Globus pallidus (tissue), 1 donor: Measurements from ENCODE around the gene PRAF2.

Experiments
- DNase-seq: peaks from one replicate; pipeline ENCODE4 v3.0.0-alpha.2; 2015; ENCODE audit warnings: low spot score

Gene PRAF2

GRCh38 chrX:49072712-49073095 is 1.1 kb downstream of the PRAF2 start:
- no peak for DNase-seq

GRCh38 chrX:49071877-49072711 is 1.7 kb downstream of the PRAF2 start:
- DNase-seq = no peak

- no peak for DNase-seq
Observed at GRCh38 chrX:49070988-49071387, 2.8 kb downstream of the PRAF2 start.

GRCh38 chrX:49069038-49069437 is 4.8 kb downstream of the PRAF2 start:
- no peak for DNase-seq

- DNase-seq = no peak
Observed at GRCh38 chrX:49067285-49068120, 6.3 kb downstream of the PRAF2 start.

- DNase-seq = no peak
Observed at GRCh38 chrX:49066690-49067089, 7.1 kb downstream of the PRAF2 start.

- DNase-seq = no peak
Observed at GRCh38 chrX:49066278-49066677, 7.5 kb downstream of the PRAF2 start.

- no peak for DNase-seq
Observed at GRCh38 chrX:49064735-49065134, 9.1 kb downstream of the PRAF2 start.

- DNase-seq = no peak
Observed at GRCh38 chrX:49064303-49064702, 9.5 kb downstream of the PRAF2 start.

GRCh38 chrX:49063715-49064114 is 10.1 kb downstream of the PRAF2 start:
- DNase-seq = no peak

GRCh38 chrX:49061916-49062315 is 11.9 kb downstream of the PRAF2 start:
- DNase-seq = no peak

- no peak for DNase-seq
Observed at GRCh38 chrX:49061490-49061889, 12.3 kb downstream of the PRAF2 start.

- DNase-seq = no peak
Observed at GRCh38 chrX:49060914-49061313, 12.9 kb downstream of the PRAF2 start.

GRCh38 chrX:49059681-49060085 is 14.1 kb downstream of the PRAF2 start:
- DNase-seq = no peak

- no peak for DNase-seq
Observed at GRCh38 chrX:49059201-49059600, 14.6 kb downstream of the PRAF2 start.

- no peak for DNase-seq
Observed at GRCh38 chrX:49058794-49059193, 15.0 kb downstream of the PRAF2 start, which contains the start of gene CCDC120. Gene CCDC120 (plus strand): TSS chrX:49058999. CDS start chrX:49062042, 3,043 bp downstream.

GRCh38 chrX:49054073-49054762 is 19.6 kb downstream of the PRAF2 start:
- no peak for DNase-seq

- no peak for DNase-seq
Observed at GRCh38 chrX:49053223-49054072, 20.4 kb downstream of the PRAF2 start.

GRCh38 chrX:49043987-49044281 is 29.9 kb downstream of the PRAF2 start:
- no peak for DNase-seq

- DNase-seq = peak; percentile 98
Observed at GRCh38 chrX:49043220-49043986, 30.4 kb downstream of the PRAF2 start, which contains the start of gene TFE3. Gene TFE3 (minus strand): TSS chrX:49043357. CDS start chrX:49043226, 131 bp downstream.
